HEK293 (cell line): ENCODE results near the gene IFNGR1.

ENCODE experiments used
- CTCF ChIA-PET: fragments of 350-600 bp; formaldehyde crosslinking; extraction: SDS; loops from one replicate; lab custom pipeline; 2021; ENCODE audit warnings: antibody characterized with exemption; lab: Yijun Ruan, JAX
- POLR2A ChIA-PET: fragments of 300-600 bp; formaldehyde crosslinking; extraction: SDS; loops from one replicate; lab custom pipeline; 2020; ENCODE audit warnings: antibody characterized with exemption, inconsistent platforms; lab: Yijun Ruan, JAX
- H3K27ac ChIP-seq: fragments of 200-500 bp; sonication (Bioruptor generic); 2 replicates; pipeline ENCODE4 v1.5.1; 2014; ENCODE audit warnings: low read depth, low read length, control low read depth, inconsistent platforms; ENCODE audit errors: extremely low read depth
- H3K36me3 ChIP-seq, 2 experiments: fragments of 200-500 bp in 1 of 2; sonication (Bioruptor generic) in 1 of 2; 1 replicate in 1 of 2; 2 replicates in 1 of 2; pipeline ENCODE4 v1.5.1; 2014 to 2017; ENCODE audit warnings: inconsistent platforms in 2 of 2, low read length in 2 of 2; ENCODE audit not compliant: control insufficient read depth in 2 of 2, insufficient read depth in 1 of 2
- H3K4me1 ChIP-seq: fragments of 200-500 bp; sonication (Bioruptor generic); 2 replicates; pipeline ENCODE4 v1.5.1; 2014; ENCODE audit warnings: mild to moderate bottlenecking, low read length, inconsistent platforms; ENCODE audit not compliant: control insufficient read depth, insufficient read depth
- H3K4me3 ChIP-seq: 2 replicates; pipeline ENCODE4 v1.5.1; 2011; ENCODE audit warnings: low read depth, mild to moderate bottlenecking, control low read depth, low read length, moderate library complexity
- H3K9me3 ChIP-seq: fragments of 200-500 bp; sonication (Bioruptor generic); 2 replicates; pipeline ENCODE4 v1.5.1; 2014; ENCODE audit warnings: low read depth, low read length, inconsistent platforms; ENCODE audit not compliant: control insufficient read depth, insufficient read depth
- FEZF1 ChIP-seq: fragments of 450-650 bp; formaldehyde crosslinking; IDR thresholded peaks from 2 replicates; pipeline ENCODE4 v1.5.1; 2016; ENCODE audit warnings: missing biosample characterization, missing genetic modification characterization
- GLI4 ChIP-seq: fragments of 450-650 bp; formaldehyde crosslinking; IDR thresholded peaks from 2 replicates; pipeline ENCODE4 v1.5.1; 2016; ENCODE audit warnings: missing biosample characterization, missing genetic modification characterization
- KLF16 ChIP-seq: fragments of 450-650 bp; formaldehyde crosslinking; IDR thresholded peaks from 2 replicates; pipeline ENCODE4 v1.5.1; 2017; ENCODE audit warnings: missing biosample characterization, missing genetic modification characterization
- ZBTB17 ChIP-seq: fragments of 450-650 bp; formaldehyde crosslinking; IDR thresholded peaks from 2 replicates; pipeline ENCODE4 v1.5.1; 2016; ENCODE audit warnings: missing biosample characterization, missing genetic modification characterization
- ZNF140 ChIP-seq: fragments of 450-650 bp; formaldehyde crosslinking; IDR thresholded peaks from 2 replicates; pipeline ENCODE4 v1.5.1; 2016; ENCODE audit warnings: missing biosample characterization, missing genetic modification characterization
- ZNF169 ChIP-seq: fragments of 450-650 bp; formaldehyde crosslinking; IDR thresholded peaks from 2 replicates; pipeline ENCODE4 v1.5.1; 2016; ENCODE audit warnings: missing biosample characterization, missing genetic modification characterization
- ZNF266 ChIP-seq: fragments of 450-650 bp; formaldehyde crosslinking; IDR thresholded peaks from 2 replicates; pipeline ENCODE4 v1.5.1; 2016; ENCODE audit warnings: missing biosample characterization, missing genetic modification characterization, low read depth
- ZNF341 ChIP-seq: fragments of 450-650 bp; formaldehyde crosslinking; IDR thresholded peaks from 2 replicates; pipeline ENCODE4; 2016; ENCODE audit warnings: low read depth, missing biosample characterization, missing genetic modification characterization
- ZNF664 ChIP-seq: fragments of 450-650 bp; formaldehyde crosslinking; IDR thresholded peaks from 2 replicates; pipeline ENCODE4 v1.5.1; 2016; ENCODE audit warnings: missing biosample characterization, missing genetic modification characterization
- TF ChIP-seq, protein P1 (sequence below): fragments of 450-650 bp; formaldehyde crosslinking; IDR thresholded peaks from 2 replicates; pipeline ENCODE4 v1.5.1; 2016; ENCODE audit warnings: missing biosample characterization, missing genetic modification characterization
- TF ChIP-seq, protein P2 (sequence below): fragments of 450-650 bp; formaldehyde crosslinking; conservative IDR thresholded peaks from 2 replicates; pipeline ENCODE4 v1.5.1; 2016; ENCODE audit warnings: low read depth, missing biosample characterization, missing genetic modification characterization
- TF ChIP-seq, protein P3 (sequence below): fragments of 450-650 bp; formaldehyde crosslinking; IDR thresholded peaks from 2 replicates; pipeline ENCODE4 v1.5.1; 2016; ENCODE audit warnings: missing biosample characterization, missing genetic modification characterization, borderline replicate concordance
- TF ChIP-seq, protein P4 (sequence below): fragments of 450-650 bp; formaldehyde crosslinking; IDR thresholded peaks from 2 replicates; pipeline ENCODE4; 2016; ENCODE audit warnings: missing biosample characterization, missing genetic modification characterization
- TF ChIP-seq, protein P5 (sequence below): fragments of 450-650 bp; formaldehyde crosslinking; IDR thresholded peaks from 2 replicates; pipeline ENCODE4 v1.5.0; 2017; ENCODE audit warnings: missing biosample characterization, missing genetic modification characterization, borderline replicate concordance
- TF ChIP-seq, protein P6 (sequence below): fragments of 450-650 bp; formaldehyde crosslinking; IDR thresholded peaks from 2 replicates; pipeline ENCODE4 v1.5.1; 2016; ENCODE audit warnings: missing biosample characterization, missing genetic modification characterization

Gene IFNGR1

DNA sequence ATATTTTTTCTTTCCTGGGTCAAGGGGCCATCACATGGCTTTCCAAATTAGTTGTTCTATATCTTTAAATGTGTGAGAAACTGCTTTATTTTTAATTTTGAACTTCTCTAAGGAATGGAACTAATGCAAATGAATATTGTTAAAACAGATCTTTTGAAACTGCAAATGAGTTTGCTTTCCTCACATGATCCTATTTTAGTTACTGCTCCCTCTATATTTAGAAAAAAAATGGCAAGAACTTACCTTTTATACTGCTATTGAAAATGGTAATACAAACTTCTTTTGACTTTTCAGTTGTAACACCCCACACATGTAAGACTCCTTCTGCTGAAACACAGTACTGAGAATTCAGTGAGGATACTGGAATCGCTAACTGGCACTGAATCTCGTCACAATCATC lies 15.9 kb downstream of the IFNGR1 start (continued):
- TF ChIP-seq, protein P1, sequence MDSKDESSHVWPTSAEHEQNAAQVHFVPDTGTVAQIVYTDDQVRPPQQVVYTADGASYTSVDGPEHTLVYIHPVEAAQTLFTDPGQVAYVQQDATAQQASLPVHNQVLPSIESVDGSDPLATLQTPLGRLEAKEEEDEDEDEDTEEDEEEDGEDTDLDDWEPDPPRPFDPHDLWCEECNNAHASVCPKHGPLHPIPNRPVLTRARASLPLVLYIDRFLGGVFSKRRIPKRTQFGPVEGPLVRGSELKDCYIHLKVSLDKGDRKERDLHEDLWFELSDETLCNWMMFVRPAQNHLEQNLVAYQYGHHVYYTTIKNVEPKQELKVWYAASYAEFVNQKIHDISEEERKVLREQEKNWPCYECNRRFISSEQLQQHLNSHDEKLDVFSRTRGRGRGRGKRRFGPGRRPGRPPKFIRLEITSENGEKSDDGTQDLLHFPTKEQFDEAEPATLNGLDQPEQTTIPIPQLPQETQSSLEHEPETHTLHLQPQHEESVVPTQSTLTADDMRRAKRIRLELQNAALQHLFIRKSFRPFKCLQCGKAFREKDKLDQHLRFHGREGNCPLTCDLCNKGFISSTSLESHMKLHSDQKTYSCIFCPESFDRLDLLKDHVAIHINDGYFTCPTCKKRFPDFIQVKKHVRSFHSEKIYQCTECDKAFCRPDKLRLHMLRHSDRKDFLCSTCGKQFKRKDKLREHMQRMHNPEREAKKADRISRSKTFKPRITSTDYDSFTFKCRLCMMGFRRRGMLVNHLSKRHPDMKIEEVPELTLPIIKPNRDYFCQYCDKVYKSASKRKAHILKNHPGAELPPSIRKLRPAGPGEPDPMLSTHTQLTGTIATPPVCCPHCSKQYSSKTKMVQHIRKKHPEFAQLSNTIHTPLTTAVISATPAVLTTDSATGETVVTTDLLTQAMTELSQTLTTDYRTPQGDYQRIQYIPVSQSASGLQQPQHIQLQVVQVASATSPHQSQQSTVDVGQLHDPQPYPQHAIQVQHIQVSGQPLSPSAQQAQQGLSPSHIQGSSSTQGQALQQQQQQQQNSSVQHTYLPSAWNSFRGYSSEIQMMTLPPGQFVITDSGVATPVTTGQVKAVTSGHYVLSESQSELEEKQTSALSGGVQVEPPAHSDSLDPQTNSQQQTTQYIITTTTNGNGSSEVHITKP (tag by site-specific recombination), result no peak
- TF ChIP-seq ZNF664, result no peak
- TF ChIP-seq, protein P2, sequence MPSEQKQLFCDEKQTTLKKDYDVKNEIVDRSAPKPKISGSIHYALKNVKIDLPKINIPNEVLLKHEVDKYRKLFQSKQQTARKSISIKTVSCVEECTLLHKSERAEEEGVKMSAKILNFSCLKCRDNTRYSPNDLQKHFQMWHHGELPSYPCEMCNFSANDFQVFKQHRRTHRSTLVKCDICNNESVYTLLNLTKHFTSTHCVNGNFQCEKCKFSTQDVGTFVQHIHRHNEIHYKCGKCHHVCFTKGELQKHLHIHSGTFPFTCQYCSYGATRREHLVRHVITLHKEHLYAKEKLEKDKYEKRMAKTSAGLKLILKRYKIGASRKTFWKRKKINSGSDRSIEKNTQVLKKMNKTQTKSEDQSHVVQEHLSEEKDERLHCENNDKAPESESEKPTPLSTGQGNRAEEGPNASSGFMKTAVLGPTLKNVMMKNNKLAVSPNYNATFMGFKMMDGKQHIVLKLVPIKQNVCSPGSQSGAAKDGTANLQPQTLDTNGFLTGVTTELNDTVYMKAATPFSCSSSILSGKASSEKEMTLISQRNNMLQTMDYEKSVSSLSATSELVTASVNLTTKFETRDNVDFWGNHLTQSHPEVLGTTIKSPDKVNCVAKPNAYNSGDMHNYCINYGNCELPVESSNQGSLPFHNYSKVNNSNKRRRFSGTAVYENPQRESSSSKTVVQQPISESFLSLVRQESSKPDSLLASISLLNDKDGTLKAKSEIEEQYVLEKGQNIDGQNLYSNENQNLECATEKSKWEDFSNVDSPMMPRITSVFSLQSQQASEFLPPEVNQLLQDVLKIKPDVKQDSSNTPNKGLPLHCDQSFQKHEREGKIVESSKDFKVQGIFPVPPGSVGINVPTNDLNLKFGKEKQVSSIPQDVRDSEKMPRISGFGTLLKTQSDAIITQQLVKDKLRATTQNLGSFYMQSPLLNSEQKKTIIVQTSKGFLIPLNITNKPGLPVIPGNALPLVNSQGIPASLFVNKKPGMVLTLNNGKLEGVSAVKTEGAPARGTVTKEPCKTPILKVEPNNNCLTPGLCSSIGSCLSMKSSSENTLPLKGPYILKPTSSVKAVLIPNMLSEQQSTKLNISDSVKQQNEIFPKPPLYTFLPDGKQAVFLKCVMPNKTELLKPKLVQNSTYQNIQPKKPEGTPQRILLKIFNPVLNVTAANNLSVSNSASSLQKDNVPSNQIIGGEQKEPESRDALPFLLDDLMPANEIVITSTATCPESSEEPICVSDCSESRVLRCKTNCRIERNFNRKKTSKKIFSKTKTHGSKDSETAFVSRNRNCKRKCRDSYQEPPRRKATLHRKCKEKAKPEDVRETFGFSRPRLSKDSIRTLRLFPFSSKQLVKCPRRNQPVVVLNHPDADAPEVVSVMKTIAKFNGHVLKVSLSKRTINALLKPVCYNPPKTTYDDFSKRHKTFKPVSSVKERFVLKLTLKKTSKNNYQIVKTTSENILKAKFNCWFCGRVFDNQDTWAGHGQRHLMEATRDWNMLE (tag by site-specific recombination), result no peak

DNA sequence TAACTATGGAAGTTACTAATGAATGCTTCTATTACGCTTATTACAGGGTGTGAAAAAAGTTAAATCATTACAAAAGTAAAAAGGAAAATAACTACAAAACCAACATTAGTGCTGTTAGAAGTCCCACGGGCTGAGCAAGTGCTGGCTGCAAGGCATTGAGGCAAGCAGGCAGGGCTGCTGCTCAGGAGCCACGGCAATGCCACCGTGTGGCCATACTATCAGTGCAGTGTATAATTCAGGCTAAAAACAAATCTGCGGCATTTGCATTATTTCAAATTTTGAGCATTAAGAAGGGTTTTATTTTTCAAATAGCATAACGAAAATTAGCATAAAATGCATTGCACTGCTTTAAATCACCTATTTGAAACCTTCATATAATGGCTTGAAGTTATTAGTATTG lies 17.1 kb downstream of the IFNGR1 start:
- CTCF ChIA-PET, result interaction anchor here (0.6 kb wide), 2 partner anchors 9 to 1536 kb away, joined by 3 read pairs; no protein-coding TSS in a partner anchor
- Histone ChIP-seq H3K4me1 (no peaks in the 10 kb centered on the region), H3K4me3 (no peak overlapping the region), H3K27ac (no peak overlapping the region), H3K36me3 (peaks cover 30 to 88% of the 10 kb centered on the region in 2 experiments), H3K9me3 (no peaks in the 10 kb centered on the region)
- TF ChIP-seq, protein P3, sequence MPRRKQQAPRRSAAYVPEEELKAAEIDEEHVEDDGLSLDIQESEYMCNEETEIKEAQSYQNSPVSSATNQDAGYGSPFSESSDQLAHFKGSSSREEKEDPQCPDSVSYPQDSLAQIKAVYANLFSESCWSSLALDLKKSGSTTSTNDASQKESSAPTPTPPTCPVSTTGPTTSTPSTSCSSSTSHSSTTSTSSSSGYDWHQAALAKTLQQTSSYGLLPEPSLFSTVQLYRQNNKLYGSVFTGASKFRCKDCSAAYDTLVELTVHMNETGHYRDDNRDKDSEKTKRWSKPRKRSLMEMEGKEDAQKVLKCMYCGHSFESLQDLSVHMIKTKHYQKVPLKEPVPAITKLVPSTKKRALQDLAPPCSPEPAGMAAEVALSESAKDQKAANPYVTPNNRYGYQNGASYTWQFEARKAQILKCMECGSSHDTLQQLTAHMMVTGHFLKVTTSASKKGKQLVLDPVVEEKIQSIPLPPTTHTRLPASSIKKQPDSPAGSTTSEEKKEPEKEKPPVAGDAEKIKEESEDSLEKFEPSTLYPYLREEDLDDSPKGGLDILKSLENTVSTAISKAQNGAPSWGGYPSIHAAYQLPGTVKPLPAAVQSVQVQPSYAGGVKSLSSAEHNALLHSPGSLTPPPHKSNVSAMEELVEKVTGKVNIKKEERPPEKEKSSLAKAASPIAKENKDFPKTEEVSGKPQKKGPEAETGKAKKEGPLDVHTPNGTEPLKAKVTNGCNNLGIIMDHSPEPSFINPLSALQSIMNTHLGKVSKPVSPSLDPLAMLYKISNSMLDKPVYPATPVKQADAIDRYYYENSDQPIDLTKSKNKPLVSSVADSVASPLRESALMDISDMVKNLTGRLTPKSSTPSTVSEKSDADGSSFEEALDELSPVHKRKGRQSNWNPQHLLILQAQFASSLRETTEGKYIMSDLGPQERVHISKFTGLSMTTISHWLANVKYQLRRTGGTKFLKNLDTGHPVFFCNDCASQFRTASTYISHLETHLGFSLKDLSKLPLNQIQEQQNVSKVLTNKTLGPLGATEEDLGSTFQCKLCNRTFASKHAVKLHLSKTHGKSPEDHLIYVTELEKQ (tag by site-specific recombination), result no peak
- TF ChIP-seq, protein P4, sequence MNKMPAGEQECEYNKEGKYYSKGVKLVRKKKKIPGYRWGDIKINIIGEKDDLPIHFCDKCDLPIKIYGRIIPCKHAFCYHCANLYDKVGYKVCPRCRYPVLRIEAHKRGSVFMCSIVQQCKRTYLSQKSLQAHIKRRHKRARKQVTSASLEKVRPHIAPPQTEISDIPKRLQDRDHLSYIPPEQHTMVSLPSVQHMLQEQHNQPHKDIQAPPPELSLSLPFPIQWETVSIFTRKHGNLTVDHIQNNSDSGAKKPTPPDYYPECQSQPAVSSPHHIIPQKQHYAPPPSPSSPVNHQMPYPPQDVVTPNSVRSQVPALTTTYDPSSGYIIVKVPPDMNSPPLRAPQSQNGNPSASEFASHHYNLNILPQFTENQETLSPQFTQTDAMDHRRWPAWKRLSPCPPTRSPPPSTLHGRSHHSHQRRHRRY (tag by site-specific recombination), result no peak
- TF ChIP-seq ZNF266, result no peak
- TF ChIP-seq, protein P5, sequence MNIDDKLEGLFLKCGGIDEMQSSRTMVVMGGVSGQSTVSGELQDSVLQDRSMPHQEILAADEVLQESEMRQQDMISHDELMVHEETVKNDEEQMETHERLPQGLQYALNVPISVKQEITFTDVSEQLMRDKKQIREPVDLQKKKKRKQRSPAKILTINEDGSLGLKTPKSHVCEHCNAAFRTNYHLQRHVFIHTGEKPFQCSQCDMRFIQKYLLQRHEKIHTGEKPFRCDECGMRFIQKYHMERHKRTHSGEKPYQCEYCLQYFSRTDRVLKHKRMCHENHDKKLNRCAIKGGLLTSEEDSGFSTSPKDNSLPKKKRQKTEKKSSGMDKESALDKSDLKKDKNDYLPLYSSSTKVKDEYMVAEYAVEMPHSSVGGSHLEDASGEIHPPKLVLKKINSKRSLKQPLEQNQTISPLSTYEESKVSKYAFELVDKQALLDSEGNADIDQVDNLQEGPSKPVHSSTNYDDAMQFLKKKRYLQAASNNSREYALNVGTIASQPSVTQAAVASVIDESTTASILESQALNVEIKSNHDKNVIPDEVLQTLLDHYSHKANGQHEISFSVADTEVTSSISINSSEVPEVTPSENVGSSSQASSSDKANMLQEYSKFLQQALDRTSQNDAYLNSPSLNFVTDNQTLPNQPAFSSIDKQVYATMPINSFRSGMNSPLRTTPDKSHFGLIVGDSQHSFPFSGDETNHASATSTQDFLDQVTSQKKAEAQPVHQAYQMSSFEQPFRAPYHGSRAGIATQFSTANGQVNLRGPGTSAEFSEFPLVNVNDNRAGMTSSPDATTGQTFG (tag by site-specific recombination), result no peak
- no peak for TF ChIP-seq ZBTB17 (tag by site-specific recombination)
- TF ChIP-seq ZNF169 (tag by site-specific recombination), result no peak
- TF ChIP-seq, protein P6, sequence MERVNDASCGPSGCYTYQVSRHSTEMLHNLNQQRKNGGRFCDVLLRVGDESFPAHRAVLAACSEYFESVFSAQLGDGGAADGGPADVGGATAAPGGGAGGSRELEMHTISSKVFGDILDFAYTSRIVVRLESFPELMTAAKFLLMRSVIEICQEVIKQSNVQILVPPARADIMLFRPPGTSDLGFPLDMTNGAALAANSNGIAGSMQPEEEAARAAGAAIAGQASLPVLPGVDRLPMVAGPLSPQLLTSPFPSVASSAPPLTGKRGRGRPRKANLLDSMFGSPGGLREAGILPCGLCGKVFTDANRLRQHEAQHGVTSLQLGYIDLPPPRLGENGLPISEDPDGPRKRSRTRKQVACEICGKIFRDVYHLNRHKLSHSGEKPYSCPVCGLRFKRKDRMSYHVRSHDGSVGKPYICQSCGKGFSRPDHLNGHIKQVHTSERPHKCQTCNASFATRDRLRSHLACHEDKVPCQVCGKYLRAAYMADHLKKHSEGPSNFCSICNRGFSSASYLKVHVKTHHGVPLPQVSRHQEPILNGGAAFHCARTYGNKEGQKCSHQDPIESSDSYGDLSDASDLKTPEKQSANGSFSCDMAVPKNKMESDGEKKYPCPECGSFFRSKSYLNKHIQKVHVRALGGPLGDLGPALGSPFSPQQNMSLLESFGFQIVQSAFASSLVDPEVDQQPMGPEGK (tag by site-specific recombination), result no peak
- no peak for TF ChIP-seq FEZF1 (tag by site-specific recombination)
- TF ChIP-seq ZNF140 (tag by site-specific recombination), result no peak
- no peak for TF ChIP-seq GLI4
- TF ChIP-seq KLF16 (tag by site-specific recombination), result no peak
- no peak for TF ChIP-seq ZNF341 (tag by site-specific recombination)
- POLR2A ChIA-PET, result no interaction called here
